ENCODE results near the gene KLF2. TPM values are rescaled to one million over a fixed set of nuclear protein-coding genes. Genes with fewer than 3 reads are reported as not detected.
"Not testable (repeated sequence)": the region's sequence is repeated elsewhere in the genome, so short reads cannot be mapped to it uniquely, and the experiment has no call there.

KLF2 gene
- 10 to 100 TPM; 15.3 to 47.8 (median 31.4) TPM for polyA plus RNA-seq (ENCODE audit: insufficient read depth in 1 of 5, insufficient read length in 5 of 5, low replicate concordance in 1 of 5)
- long read RNA-seq, donor 1, transcript KLF2-201 (3 exons, 2,018 nt) = major isoform, 10 of 24 reads
- long read RNA-seq, donor 1, partial matches to known transcripts = 14 of 24 reads
- long read RNA-seq, donor 1, other reads (novel, unspliced or antisense) = 0 of 24 reads
- long read RNA-seq, donor 2, transcript KLF2-201 (3 exons, 2,018 nt) = major isoform, 7 of 12 reads
- long read RNA-seq, donor 2, partial matches to known transcripts = 5 of 12 reads
- long read RNA-seq, donor 2, other reads (novel, unspliced or antisense) = 0 of 12 reads
- long read RNA-seq, donor 3, transcript KLF2-201 (3 exons, 2,018 nt) = major isoform, 9 of 17 reads
- long read RNA-seq, donor 3, partial matches to known transcripts = 8 of 17 reads
- long read RNA-seq, donor 3, other reads (novel, unspliced or antisense) = 0 of 17 reads
- long read RNA-seq, donor 4, partial matches to known transcripts = 0 of 3 reads
- long read RNA-seq, donor 4, other reads (novel, unspliced or antisense) = 0 of 3 reads
- long read RNA-seq, donor 5, transcript KLF2-201 (3 exons, 2,018 nt) = major isoform, 13 of 13 reads
- long read RNA-seq, donor 5, partial matches to known transcripts = 0 of 13 reads
- long read RNA-seq, donor 5, other reads (novel, unspliced or antisense) = 0 of 13 reads
- long read RNA-seq, donor 6, transcript KLF2-201 (3 exons, 2,018 nt) = major isoform, 27 of 39 reads
- long read RNA-seq, donor 6, partial matches to known transcripts = 12 of 39 reads
- long read RNA-seq, donor 6, other reads (novel, unspliced or antisense) = 0 of 39 reads
- long read RNA-seq, donor 7, transcript KLF2-201 (3 exons, 2,018 nt) = major isoform, 6 of 6 reads
- long read RNA-seq, donor 7, partial matches to known transcripts = 0 of 6 reads
- long read RNA-seq, donor 7, other reads (novel, unspliced or antisense) = 0 of 6 reads
- long read RNA-seq, donor 8, transcript KLF2-201 (3 exons, 2,018 nt) = major isoform, 8 of 8 reads
- long read RNA-seq, donor 8, partial matches to known transcripts = 0 of 8 reads
- long read RNA-seq, donor 8, other reads (novel, unspliced or antisense) = 0 of 8 reads

DNA sequence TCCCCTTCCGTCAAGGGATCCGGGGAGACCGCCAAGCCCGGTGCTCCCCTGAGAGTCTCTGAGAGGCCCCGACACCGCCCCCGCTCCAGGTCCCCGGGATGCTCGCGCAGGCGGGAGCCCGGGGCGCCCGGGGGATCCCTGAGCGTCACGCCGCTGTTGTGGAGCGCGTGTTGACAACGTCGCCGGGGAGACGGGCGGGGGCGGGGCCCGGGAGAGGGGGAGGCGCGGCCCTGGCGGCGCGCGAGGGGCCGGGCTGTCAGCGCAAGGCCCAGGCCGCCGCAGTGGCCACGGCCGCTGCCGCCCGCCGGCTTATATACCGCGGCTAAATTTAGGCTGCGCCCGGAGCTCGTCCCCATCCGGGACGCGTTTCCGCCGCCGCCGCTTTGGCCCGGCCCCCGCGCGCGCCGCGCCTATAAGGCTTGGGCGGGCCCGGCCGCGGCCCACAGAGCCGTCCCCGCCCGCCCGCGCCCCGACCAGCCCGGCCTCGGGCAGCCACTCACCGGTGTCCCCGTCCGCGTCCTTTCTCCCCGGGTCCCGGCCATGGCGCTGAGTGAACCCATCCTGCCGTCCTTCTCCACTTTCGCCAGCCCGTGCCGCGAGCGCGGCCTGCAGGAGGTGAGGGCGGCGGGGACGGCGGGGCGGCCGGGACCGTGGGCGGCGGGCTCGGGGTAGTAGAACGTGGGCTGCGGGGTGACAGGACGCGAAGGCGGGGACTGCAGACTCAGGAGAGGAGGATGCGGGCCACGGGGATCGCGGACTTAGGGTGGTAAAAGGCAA lies at the start of gene KLF2:
KLF2 (plus strand) TSS at position 443 of the 777 bp plus-strand sequence; CDS start at position 541, 98 bp downstream.
- peak; percentile 92 to 93 for DNase-seq

DNA sequence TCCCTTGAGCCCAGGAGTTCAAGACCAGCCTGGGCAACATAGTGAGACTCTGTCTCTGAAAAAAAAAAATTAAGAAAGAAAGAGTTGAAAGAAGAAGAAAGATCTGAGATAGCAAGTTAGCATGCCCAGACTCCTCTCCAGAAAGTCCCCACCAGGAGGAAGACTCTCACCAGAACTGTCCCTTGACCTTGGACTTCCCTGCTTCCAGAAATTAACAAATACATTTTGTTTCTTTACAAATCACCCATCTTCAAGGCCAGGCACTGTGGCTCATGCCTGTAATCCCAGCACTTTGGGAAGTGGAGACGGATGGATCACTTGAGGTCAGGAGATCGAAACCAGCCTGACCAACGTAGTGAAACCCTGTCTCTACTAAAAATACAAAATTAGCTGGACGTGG lies 44.3 kb upstream of the KLF2 start:
- DNase-seq = no peak

DNA sequence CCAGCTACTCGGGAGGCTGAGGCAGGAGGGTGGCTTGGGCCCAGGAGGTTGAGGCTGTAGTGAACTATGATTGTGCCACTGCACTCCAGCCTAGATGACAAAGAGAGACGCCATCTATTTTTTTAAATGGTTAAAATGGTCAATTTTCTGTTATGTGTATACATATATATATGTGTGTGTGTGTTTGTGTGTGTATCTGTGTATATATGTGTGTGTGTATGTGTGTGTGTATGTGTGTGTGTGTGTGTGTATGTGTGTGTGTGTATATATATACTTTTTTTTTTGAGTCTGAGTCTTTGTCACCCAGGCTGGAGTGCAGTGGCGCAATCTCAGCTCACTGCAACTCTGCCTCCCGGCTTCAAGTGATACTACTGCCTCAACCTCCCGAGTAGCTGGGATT lies 42.9 kb upstream of the KLF2 start:
- DNase-seq = no peak

DNA sequence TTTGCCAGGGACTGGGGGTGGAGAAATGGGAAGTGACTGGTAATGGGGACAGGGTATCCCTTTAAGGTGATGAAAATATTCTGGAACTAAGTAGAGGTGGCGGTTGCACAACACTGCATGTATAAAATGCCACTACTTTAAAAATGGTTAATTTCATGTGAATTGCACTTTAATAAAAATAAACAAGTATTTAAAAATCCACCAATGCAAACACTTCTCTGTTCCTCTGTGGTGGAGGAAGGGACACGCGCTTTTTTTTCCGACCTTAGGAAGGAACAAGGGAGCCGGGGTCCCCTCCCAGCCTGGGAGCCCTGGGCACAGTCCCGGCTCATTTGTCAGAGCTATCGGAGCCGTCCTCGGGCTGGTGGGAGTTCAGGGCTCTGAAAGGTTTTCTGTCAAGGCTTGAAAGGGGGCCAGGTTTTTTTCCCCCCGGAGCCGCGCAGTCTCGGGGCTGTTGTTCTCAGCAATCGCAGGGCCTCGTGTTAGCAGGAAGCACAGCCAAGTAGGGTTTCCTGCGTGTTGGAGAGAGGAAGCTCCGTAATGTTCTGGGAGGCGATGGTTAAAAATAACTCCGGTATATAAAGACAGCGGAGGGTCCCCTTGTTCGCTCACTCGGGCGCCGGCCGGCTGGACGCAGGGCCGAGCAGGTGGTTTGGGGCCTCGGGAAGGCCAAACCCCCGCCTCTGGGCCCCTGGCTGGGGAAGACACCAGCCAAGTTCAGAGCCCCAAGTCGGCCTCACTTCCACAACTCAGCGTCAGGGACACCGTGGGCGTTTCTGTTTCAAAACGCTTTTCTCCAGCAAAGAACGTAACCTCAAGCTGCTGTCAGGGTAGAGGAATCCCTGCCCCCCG lies 41.2 kb upstream of the KLF2 start:
- DNase-seq = peak; percentile 79 to 81

DNA sequence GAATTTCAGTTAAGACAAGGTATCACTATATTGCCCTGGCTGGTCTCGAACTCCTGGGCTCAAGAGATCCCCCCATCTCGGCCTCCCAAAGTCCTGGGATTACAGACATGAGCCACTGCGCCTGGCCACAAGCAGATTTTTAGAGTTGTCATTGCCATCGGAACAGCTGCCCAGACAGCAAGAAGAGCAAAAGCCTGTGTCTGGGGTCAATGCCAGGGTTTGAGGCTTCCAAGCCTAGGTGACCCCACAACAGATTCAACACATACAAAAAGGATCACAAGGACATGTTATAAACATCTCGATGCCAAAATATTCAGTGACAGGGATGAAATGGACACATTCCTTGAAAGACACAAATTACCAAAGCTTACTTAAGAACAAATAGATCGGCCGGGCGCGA lies 40.1 kb upstream of the KLF2 start:
- no peak for DNase-seq

DNA sequence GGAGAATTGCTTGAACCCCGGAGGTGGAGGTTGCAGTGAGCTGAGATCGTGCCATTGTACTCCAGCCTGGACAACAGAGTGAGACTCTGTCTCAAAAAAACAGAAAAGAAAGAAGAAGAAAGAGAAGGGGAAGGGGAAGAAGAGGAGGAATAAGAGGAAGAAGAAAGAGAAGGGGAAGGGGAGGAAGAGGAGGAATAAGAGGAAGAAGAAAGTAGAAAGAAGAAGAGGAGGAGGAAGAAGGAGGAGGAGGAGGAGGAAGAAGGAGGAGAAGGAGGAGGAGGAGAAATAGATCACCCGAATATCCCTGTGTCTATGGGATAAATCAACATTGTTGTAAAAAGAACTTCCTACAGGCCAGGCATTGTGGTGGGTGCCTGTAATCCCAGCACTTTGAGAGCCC lies 39.5 kb upstream of the KLF2 start:
- DNase-seq = not testable (repeated sequence)

DNA sequence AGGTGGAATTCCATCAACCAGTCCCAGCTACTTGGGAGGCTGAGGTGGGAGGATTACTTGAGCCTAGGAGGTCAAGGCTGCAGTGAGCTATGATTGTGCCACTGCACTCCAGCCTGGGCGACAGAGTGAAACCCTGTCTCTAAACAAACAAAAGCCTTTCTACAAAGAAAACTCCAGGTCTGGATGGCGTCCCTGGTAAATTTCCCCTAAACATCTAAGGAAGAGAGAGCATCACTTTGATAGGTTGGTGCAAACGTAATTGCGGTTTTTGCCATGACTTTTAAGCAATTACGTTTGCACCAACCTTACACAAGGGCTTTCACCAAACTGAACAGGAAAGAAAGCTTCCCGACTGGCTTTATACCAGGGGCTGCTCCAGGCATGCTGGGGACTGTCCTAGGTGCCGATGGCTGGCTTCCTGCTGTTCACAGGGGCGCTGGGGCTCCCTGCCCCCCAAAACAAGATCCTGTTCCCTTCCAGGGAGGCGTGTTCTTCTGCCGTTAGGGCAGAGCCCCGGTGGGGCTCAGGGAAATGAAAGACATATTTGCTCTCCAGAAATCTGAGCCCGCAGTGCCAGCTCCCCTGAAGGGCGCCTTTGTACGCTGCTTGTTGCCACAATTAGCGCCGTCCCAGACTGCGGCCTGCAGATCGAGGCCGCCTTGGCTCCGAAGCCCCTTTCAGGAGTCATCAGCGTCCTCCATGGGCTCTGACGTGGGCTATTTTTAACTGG lies 38.7 kb upstream of the KLF2 start:
- peak in 1 of 2 donors; percentile 34 for DNase-seq

DNA sequence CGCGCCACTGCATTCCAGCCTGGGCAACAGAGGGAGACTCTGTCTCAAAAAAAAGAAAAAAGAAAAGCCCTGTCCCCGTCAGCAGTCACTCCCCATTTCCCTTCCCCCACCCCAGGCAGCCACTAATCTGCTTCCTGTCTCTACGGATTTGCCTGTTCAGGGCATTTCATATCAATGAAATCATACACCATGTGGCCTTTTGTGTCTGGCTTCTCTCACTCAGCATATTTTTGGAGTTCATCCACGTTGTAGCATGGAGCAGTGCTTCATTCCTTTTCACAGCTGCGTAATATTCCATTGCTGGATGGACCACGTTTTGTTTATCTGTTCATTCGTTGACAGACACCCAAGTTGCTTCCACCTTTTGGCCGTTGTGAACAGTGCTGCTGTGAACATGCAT lies 36.1 kb upstream of the KLF2 start:
- DNase-seq = no peak

DNA sequence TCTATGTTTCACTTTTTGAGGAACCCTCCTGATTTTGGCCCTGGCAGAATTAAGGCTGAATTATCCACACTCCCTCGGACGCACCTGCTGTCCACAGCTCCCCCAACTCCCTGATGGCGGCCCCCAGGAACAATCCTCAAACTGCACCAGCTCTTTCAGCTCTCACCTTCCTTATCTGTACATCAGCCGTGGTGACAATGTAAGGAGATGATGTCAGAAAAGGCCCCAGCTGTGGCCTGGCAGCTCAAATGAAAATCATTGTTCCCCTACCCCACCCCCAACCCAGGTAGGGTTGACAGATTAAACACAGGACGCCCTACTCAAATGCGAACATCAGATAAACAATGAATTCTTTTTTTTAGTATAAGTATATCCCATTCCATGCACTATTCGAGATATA lies 35.0 kb upstream of the KLF2 start:
- no peak for DNase-seq

DNA sequence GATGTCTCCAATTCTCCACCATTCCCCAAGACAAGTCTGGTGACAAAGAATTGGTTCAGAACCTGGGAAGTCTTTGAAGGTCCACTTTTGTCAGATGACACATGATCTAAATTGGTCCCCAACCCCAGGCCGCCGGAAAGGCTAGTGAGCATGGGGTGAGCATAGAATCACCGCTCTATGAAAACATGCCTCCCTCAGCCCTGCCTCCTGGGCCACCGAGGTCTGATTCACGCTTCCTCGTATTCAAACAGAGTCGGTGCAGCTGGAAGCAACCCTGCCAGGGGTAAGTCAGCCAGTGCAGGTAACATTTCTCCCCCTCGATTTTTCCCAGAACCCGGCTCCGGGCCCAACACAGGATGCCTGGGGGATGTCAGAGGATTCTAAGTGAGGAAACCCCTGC lies 33.9 kb upstream of the KLF2 start:
- no peak for DNase-seq

DNA sequence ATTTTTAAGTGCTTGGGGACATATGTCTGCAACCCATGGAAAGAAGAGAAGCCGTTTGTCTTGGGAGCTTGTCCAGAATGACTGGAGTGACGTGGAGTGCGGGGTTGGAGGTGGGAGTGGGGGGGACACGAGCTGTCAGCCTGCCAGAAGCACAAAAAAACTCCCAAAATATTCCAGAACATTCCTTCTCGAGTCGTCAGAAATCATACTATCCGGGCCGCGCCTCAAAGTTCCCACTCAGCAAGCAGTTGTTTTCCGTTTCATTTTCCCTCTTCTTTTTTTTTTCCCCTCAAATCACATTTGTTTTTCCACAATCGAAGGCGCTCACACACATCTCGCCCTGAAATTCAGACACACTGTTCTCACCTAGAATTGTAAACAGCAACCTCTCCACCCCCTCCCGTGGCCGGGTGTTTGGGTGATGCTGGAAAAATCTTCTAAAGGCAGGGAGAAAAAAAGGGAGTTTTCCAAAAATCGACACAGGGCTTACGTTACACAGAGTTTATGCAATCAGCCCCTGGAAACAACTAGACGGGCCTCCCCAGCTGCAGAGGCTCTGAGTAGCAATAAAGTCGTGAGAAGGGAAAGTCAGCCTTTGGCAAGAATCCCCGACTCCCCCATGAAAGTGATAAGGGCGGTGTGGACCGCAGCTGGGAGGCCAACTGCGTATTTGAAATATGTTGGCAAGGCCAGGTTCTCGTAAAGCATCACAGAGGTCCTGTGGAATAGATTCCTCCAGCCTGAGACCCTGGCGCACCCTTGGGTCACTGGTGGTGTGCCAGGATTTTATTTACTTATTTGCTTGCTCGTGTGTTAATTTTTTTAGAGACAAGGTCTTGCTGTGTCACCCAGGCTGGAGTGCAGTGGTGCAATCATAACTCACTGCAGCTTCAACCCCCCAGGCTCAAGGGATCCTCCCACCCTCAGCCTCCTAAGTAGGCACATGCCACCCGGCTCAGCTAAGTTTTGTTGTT lies 31.2 kb upstream of the KLF2 start:
- peak; percentile 89 to 94 for DNase-seq

DNA sequence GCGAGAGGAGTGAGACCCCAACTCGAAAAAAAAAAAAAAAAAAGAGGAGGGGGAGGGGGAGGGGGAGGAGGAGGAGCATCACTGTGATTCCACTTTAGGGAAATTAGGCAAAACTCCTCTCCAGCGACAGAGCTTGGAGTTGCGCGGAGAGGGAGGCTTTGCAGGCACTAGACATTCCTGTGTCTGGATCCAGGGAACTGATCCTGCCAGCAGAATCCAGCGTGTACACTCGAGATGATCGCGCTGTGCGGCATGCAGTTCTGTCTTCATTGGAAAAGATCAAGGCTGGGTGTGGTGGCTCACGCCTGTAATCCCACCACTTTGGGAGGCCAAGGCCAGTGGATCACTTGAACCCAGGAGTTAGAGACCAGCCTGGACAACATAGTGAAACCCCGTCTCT lies 29.6 kb upstream of the KLF2 start:
- no peak for DNase-seq

DNA sequence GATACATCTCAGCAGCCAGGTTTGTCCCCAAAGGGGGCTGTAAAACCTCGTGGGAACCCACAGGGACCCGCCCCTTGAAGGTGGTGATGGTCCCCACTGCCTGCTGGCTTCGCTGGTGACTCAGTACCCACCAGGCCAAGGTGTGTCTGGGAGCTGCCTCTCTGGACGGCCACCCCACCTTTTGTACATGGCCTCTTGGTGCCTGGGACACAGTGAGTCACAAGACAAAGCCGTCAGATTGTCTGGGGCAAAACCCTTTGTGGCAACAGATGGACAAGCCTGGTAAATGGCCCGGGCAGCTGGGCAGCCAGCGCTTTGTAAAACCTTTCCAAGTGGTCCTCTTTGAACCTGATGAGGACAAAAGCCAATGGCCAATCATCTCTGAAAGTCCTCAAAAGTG lies 27.9 kb upstream of the KLF2 start:
- no peak for DNase-seq

DNA sequence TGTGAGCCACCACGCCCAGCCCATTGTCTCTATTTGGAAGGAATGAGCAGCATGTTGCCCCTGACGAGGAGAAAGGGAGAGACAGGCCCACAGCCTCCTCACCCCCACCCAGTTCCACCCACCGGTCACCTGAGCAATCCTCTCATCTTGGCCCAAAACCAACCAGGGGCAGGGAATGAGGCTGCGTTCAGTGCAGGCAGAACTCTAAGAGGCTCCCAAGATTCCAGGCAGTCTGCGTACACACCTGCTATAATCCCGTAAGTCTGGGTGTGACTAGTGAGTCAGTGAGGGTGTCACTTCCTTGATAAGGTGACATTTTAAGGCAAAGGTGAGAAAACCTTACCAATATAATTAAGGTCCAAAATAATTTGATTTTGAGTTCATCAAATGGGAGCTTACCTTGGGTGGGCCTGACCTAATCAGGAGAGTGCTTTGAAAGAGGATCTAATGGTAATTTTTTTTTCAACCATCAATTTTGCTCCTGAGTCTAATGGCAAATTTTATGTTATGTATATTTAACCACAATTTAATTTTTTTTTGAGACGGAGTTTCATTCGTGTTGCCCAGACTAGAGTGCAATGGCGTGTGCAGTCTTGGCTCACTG lies 26.9 kb upstream of the KLF2 start:
- no peak for DNase-seq

DNA sequence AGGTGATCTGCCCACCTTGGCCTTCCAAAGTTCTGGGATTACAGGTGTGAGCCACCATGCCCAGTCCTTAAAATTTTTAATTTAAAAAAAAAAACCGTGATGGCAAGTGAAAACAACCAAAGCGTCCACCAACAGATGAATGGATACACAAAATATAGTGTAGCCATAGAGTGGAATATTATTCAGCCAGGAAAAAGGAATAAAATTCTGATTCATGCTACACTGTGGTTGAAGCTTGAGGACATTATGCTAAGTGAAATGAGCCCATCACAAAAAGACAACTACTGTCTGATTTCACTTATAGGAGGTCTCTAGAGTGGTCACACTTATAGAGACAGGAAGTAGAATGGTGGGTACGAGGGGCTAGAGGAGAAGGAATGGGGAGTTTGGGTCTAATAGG lies 26.3 kb upstream of the KLF2 start:
- DNase-seq = no peak

DNA sequence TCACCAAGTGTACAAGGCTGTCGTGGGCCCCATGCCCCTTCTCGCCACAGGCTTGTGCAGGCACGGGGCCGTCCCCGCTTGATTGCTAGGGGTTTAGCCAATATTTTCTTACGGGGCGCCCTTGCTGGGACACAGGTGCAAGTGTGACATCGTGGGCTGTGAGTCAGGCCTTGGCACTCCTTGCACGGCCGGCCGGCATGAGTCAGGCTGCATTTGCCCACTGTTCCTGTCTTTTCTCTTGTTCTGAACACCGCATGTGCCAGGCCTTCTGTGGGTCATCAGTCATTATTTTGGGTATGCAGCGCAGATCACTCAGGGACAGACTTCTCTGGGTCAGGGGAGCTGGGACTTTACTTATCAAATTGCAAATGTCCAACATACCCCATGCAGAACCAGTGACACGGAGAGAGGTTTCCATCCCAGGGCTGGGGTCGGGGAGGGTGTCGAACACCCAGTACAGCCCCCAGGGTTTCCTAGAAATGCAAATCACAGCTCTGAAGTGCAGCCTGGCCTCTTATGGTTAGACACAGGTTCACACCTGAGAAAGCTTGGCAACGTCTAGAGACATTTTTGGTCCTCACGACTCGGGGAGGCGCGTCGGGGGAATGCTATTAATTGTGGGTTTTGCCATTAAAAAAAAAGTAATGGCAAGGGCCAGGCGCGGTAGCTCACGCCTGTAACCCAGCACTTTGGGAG lies 22.5 kb upstream of the KLF2 start:
- no peak for DNase-seq

DNA sequence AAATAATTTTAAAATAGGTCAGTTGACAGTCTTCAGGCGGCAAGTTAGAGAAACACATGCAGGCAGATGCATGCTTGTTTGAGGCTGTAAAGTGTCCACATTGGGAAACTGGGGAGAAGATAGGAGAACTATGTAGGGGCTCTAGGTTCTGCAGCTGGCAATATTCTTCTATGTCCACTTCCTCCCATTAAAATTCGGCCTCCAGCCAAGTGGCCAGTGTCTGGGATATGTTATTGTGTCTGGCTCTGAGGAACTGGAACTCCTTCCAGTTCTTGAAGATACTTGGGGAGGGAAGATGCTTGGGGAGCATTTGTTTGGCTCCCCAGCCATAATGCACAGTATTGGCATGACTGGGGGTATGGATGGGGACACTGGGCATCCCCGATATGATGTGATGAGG lies 20.9 kb upstream of the KLF2 start:
- no peak for DNase-seq

DNA sequence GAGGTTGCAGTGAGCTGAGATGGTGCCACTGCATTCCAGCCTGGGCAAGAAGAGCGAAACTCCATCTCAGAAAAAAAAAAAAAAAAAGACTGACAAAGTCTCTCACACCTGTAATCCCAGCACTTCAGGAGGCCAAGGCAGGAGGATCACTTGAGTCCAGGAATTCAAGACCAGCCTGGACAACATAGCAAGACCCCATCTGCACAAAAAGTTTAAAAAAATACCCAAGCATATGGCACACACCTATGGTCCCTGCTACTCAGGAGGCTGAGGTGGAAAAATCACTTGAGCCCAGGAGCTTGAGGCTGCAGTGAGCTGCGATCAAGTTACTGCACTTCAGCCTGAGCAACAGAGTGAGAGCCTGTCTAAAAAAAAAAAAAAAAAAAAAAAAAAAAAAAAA lies 20.1 kb upstream of the KLF2 start:
- DNase-seq = not testable (repeated sequence)
